Cardiac fibroblast (primary cell): ENCODE results near the gene STXBP6.

ENCODE experiments used
- DNase-seq, 2 donors: peaks; one replicate each; pipeline versions ENCODE4 v3.0.0 to v3.0.0-alpha.2; 2010; ENCODE audit warnings: low read depth in 2 of 2
- H3K4me3 ChIP-seq, 2 donors: replicated peaks in 1 of 2; 1 replicate in 1 of 2; 2 replicates in 1 of 2; pipeline ENCODE4 v1.5.1; 2011; ENCODE audit warnings: low read depth in 2 of 2, low read length in 2 of 2, mild to moderate bottlenecking in 2 of 2, moderate library complexity in 1 of 2
- CTCF ChIP-seq: IDR thresholded peaks from one replicate; pipeline ENCODE4 v1.5.1; 2011; ENCODE audit warnings: low read depth, mild to moderate bottlenecking, low read length, inconsistent platforms

Gene STXBP6

DNA sequence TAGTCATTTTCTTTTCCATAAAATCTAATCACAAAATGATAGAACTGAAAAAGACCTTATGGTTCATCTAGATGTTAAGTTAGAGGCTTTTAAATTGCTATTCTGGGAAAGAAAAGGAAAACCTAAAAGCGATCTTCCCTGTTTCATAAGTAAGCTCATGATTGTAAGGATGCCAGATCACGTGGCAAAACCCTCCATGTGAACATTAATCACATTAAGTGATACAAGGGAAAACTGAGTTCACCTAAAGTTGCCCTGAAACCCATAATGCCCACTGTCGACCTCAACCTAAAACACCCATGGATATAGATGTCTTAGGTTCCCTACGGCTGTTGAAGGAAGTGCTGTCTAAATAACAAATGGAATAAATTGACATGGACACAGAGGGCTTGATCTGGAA is 3.0 kb upstream of the STXBP6 start:
- DNase-seq = no peak
- TF ChIP-seq CTCF = no peak
- H3K4me3 ChIP-seq = no peak overlapping the region

- no peak for TF ChIP-seq CTCF
- DNase-seq = no peak
- H3K4me3 ChIP-seq = no peak overlapping the region
Measured at GRCh38 chr14:25052385-25052784, 2.4 kb upstream of the STXBP6 start.

- TF ChIP-seq CTCF = no peak
- peak; percentile 82 to 86 for DNase-seq
Measured at GRCh38 chr14:25050269-25051150, 563 bp upstream of the STXBP6 start.

GRCh38 chr14:25049093-25049567 is 817 bp downstream of the STXBP6 start:
- TF ChIP-seq CTCF = no peak
- H3K4me3 ChIP-seq = peak overlapping the region; percentile 55 to 58
- peak; percentile 17 to 25 for DNase-seq

More at GRCh38 chr14:25050269-25051150, 563 bp upstream of the STXBP6 start:
- H3K4me3 ChIP-seq = peak overlapping the region; percentile 55

DNA sequence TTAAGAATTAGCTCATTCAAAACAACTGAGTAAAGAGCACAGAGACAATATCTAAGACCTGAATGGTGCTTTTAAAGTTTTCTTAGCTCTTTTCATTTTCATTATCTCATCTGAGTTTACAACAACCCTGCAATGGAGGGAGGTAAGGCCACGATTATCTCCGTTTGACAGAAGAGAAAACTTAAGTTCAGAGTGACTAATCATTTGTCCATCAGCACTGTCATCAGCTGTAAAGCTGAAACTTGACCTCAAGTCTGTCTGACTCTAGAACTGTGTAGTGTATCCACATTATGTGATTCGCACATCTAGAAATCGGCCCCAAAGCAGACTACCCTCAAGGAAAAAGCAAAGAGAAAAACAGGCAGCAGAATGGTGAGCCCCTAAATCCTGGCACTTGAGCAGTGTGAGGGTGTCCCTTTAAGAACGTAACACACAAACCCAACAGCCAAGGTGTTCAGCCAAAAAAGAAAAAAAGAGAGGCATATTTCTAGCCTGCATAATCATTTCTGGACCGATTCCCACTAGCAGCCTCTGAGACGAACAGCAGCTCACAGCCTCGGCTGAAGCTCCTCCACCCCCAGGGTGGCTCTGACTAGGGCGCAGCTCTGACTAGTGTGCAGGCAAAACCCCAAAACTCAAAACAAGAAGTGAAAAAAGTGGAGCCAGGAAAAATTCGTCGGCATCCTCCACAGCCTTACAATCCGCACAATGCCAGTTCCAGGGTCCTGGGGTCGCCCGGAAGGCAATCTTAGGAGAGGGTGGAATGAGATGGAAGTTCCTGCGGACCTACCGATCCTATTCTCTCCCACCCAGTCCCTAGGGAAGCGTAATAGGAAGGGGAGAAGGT is 1.6 kb downstream of the STXBP6 start:
- peak overlapping the region; percentile 55 to 58 for H3K4me3 ChIP-seq
- no peak for TF ChIP-seq CTCF
- peak; percentile 84 for DNase-seq

- TF ChIP-seq CTCF = no peak
- H3K4me3 ChIP-seq = no peak overlapping the region
- no peak for DNase-seq
Measured at GRCh38 chr14:25046301-25046943, 3.5 kb downstream of the STXBP6 start.
